PFSK-1 (cell line): ENCODE data around the gene PLD5.

Source experiments
- POLR2AphosphoS5 ChIP-seq: IDR thresholded peaks from 2 replicates; pipeline ENCODE4 v1.6.1; 2012; ENCODE audit warnings: low read depth, mild to moderate bottlenecking, control low read depth, low read length, moderate library complexity
- REST ChIP-seq, 2 experiments: IDR thresholded peaks; 2 replicates each; pipeline versions ENCODE4 v1.6.1 to v1.8.0; 2011 to 2012; ENCODE audit warnings: low read depth in 2 of 2, low read length in 2 of 2, control low read depth in 1 of 2, inconsistent platforms in 1 of 2, mild to moderate bottlenecking in 1 of 2, moderate library complexity in 1 of 2; ENCODE audit not compliant: insufficient read depth in 1 of 2
- SIN3A ChIP-seq: IDR thresholded peaks from 2 replicates; pipeline ENCODE4 v1.6.1; 2012; ENCODE audit warnings: mild to moderate bottlenecking, low read length, moderate library complexity, borderline replicate concordance; ENCODE audit not compliant: insufficient read depth
- TAF1 ChIP-seq: IDR thresholded peaks from 2 replicates; pipeline ENCODE4 v1.6.1; 2012; ENCODE audit warnings: low read length, control low read depth, borderline replicate concordance; ENCODE audit not compliant: insufficient read depth

GRCh38 chr1:242228991-242229390 lies 295.5 kb downstream of the PLD5 start:
- TF ChIP-seq SIN3A, result no peak
- TF ChIP-seq REST (IDR thresholded peaks at IDR 0.05; ENCODE audit: insufficient read depth in 1 of 2, low read depth in 2 of 2, low read length in 2 of 2), result no peak
- TF ChIP-seq POLR2AphosphoS5, result no peak
- no peak for TF ChIP-seq TAF1
